Fibroblast of gingiva (primary cell): Measurements from ENCODE around the gene SLC24A3.
A peak's percentile ranks its signal among the peaks of the same experiment; 100 is the strongest.

Experiments
- DNase-seq: peaks from one replicate; pipeline ENCODE4 v3.0.0-alpha.2; 2011; ENCODE audit warnings: low read depth

SLC24A3 gene

GRCh38 chr20:19241440-19241839 is 29.0 kb downstream of the SLC24A3 start:
- DNase-seq = no peak

GRCh38 chr20:19244291-19244690 is 31.8 kb downstream of the SLC24A3 start:
- no peak for DNase-seq

DNA sequence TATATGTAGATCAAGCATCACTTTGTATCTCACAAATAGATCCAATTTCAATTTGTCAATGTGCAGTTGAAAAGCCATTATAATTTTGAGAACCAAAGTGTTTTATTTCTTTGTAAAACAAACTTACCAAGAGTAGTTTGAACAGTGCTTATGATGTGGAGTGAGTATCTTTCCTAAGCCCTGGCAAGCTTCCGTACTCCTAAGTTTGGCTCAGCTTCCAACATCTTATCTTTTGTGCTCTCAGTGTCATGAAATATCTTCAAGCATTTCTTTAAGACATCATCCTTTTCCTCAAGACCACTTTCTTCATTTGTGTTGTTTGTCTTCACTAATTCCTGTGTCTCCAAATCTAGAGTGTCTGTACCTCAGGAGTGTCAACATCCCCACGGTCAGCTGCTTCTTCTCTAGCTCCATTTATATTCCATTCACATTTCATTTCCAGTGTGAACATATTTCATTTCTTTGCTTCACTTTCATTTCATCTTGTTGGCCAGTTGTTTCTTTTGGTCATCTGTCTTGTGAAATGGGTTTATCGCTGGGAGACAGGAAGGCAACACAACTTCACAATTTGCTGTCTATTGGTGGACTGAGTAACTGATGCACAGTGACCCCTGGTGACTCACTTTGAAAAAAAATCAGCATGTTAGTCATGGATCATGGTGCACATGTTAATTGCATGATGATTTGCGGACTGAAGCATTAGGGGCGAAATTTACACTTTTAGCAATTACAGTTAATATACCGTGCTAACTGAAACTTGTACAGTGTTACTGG is 36.9 kb downstream of the SLC24A3 start:
- DNase-seq = peak; percentile 51

- DNase-seq = no peak
Measured at GRCh38 chr20:19250346-19250745, 37.9 kb downstream of the SLC24A3 start.

- DNase-seq = no peak
Measured at GRCh38 chr20:19251506-19251905, 39.1 kb downstream of the SLC24A3 start.

- DNase-seq = no peak
Measured at GRCh38 chr20:19251958-19252357, 39.5 kb downstream of the SLC24A3 start.

DNA sequence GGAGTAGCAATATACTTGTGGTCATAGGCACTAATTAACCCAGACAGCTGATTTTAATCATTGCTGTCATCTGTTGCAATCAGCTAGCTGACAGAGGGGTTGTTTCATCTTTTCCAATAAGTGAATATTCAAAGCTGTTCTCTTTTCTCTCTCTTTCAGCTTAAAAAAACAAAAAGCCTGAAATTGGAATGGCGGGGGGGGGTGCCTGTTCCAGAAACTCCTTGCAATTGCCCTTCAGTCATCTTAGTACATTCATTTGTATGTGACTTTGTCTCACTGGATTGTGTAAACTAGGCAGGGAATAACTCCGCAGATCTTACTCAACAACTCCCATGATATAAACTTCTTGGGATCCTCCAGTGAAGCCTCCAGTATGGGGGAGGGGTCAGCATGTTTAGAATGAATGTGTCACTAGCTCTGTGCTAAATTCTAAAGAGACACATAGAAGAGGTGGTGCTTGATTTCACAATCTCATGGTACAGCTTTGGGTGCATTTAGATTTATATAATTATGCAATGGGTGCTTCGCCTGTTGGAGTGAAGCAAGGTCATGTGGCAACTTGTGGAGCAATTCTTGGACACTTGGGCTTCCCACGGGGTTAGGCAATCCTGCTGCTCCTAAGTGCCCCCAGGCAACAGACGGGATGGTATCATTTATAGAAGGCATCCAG is 40.1 kb downstream of the SLC24A3 start:
- peak; percentile 99 for DNase-seq

- peak; percentile 20 for DNase-seq
Measured at GRCh38 chr20:19253316-19253715, 40.9 kb downstream of the SLC24A3 start.

DNA sequence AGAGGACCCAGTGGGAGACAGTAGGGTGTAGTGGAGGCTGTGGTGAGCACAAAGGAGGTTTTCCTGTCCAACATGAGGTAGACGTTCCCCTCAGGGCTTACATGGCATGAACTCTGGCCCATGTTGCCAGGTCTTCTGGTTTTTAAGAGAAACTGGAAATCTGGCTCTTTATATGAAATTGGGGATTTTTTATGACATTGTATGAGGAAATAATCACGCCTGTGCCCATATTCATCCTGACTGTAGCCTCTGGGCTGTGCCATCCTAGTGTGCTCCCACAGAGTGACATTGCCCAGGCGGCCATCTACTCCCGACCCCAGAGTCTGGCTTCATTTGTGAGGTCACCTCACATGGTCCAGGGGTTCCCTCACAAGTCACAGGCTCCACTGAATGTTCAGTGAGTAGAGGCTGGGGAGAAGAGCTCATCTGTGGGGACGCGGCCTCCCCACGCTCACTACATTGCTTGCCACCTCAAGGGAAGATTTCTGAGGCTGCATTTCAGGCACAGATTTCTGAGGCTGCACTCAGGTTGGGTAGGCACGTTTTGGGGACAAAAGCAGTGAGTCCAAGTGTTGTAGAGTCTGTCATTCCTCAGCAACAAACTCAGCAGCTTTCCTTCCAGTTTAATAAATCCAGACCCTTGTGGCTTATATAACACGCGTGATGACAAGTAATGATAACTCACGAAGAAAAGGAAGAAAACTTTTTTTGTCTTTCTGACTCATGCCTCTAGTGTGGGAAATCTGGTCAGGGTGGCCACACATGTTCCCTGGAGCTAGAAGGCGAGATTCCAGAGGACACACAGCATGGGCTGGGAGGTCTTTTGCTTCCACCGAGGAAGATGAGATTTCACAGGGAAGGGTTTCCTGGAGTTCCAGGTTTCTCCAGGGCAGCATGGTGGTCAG is 41.7 kb downstream of the SLC24A3 start:
- peak; percentile 60 for DNase-seq

DNA sequence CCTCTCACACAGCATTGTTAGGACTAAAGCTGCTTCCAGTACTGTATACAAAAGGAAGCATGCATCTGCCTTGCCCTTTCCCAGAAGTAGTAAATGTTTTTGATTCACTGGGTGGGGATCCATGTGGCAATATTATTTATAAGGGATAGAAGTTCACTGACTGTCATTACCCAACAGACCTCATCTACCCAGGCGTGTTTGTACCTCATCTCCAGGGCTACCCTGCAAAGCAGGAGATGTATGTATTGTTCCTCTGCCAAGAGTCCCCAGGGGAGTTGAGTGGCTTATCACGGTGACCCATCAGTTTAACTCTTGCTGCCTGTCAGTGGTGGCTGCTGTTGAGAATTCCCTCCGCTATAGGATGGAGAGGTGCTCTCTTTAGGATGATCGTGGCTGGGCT is 42.5 kb downstream of the SLC24A3 start:
- DNase-seq = peak; percentile 69

DNA sequence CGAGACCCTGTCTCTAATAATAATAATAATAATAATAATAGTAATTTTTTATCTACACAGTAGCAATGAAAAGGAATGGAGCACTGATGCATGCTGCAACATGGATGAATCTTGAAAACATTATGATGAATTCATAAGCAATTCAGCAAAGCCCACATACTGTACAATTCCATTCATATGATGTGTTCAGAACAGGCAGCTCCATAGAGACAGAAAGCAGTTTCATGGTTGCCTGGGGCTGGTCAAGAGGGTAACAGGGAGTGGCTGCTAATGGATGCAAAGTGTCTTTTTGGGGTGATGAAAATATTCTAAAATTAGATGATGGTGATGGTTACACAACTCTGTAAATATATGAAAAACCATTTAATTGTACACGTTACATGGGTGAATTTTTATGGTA is 43.6 kb downstream of the SLC24A3 start:
- DNase-seq = peak; percentile 33

GRCh38 chr20:19256906-19257595 is 44.6 kb downstream of the SLC24A3 start:
- no peak for DNase-seq

GRCh38 chr20:19257865-19258264 is 45.4 kb downstream of the SLC24A3 start:
- no peak for DNase-seq

- DNase-seq = no peak
Measured at GRCh38 chr20:19259141-19259591, 46.7 kb downstream of the SLC24A3 start.

GRCh38 chr20:19260412-19261090 is 48.1 kb downstream of the SLC24A3 start:
- DNase-seq = peak; percentile 71

DNA sequence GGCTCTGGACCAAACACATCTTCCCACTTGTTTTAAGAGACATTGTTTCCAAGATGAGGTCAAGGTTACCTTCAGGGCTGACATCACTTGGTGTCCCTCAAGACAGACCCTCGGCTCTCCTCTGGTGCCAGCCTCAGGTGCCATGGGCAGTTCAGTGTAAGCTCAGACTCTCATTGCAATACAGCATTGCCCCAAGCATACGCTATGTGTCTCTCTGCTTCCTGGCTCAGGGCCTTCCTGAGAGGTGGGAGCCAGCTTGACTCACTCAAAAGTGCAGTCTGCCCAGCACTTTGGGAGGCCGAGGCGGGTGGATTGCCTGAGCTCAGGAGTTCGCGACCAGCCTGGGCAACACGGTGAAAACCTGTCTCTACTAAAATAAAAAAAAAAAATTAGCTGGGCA is 51.7 kb downstream of the SLC24A3 start:
- DNase-seq = no peak

DNA sequence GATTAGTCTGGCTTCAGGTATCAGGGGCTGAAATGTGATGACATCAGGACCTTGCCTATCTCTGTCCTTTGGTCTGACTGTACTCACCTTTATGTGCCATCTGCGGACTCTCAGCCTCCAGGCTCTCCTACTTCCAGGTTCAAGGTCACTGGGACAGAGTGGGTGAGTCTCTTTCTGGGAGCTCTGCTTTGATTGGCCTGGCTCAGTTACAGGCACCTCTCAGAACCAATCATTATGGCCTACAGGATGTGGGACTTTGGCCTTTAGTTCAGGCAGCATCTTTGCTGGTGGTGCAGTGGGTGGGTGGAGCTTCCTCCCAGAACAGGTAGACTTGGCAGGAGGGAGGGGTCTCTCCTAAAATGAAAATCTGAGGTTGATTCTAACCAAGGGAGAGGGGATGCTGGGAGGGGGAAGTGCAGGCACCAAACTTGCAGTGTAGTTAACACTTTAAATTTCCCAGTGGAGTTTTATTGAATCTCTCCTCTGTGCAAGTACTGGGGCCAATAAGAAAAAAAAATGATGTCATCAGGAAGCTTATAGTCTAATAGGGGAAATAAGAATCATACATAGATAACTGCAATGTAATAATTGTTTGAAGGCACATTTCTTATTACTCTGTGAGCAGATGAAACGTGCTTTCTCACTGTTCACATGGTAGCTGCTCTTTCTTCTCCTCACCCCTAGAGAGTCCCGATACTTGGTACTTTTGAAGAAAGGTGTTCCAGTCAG is 53.4 kb downstream of the SLC24A3 start:
- no peak for DNase-seq

DNA sequence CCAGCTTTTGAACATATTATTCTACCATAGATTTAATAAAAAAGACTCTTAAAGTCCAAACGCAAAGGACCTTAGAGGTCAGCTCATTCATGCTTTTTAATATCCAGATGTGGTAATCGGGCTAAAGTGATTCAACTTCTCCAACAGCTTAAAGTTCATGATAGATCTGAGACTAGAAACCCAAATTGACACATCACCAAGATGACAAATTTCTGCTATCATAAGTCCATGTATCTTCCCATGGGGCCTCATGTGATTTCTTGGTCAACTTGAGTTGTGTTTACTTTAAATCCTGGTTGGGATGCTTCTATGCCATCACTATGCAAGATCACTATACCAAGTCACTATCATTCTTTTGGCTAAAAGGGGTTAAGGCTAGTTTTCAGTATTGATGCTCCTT is 56.0 kb downstream of the SLC24A3 start:
- no peak for DNase-seq

DNA sequence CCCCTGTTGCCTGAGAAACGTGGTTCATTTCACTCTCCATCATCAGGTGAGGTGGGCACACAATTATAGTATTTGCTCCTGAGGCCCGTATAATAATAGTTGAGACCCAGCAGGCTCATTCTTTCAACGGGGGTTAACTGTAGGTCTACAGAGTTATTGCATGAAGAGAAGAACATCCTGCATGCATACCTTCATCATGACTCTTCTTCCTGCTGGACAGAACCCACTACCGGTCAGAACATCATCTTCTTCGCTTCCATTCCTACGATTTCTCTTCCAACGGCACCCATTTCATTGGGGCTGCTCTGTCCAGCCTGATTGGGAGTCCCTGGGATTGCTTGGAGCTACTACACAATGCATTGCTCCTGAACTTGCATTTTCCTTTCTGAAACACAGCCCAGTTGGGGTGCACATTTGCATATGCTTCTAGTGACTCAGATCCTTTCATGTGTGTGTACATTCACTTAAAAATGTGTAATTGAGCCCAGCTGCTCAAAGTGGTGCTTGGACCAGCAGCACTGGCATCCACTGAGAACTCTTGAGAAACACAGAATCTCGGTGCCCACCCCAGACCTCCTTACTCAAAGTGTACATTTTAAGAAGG is 57.4 kb downstream of the SLC24A3 start:
- peak; percentile 84 for DNase-seq
